ENCODE data around the gene ATP8A2. TPM values are rescaled to one million over a fixed set of nuclear protein-coding genes. Genes with fewer than 3 reads are reported as not detected.
A peak's percentile ranks its signal among the peaks of the same experiment; 100 is the strongest.

ATP8A2 gene
- total and polyA plus RNA-seq, 10 of the 15 experiments (the other 5 are each of a cell fraction or from before 2014, with no cell fraction given), result 0.01 to 0.04 (median 0.04) TPM; not detected in 7

DNA sequence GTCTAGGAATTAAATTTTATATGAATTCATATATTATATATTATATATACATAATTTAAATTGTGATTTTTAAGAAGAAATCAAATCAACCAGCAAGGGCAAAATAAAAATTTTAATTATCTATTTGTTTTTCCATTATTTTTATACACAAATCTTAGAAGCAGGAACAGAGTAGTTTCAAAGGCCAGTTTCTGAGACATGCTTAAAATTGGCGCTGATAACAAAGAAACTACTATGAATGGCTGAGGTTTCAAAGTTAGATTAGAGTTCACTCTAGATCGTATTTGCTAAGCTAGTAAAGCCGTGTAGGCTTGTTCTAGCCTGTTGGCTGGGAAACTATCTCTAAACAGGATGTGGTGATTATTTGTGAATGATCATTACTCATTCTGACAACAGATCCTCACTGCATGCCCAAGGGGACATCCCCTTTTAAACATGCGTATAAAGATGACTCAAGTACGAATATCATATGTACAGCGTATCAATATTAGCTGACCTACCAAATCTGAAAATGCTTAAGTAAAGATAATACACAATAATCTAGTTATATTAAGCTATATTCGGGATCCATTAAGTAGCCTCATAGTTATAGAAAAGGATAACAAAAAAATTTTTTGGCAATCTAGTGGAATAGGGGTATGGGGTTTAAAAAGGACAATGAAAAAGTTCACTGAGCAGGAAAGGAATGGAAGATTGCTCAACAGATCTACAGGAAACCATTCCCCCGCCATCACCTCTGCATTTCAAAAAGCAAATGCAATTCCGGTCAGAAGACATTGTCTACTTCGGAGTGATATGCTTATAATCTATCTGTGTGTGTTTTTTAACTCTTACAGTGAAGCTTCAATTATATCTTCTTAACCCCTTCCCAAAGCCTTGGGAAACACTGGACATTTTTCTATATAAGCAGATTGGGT, 529.9 kb downstream of the ATP8A2 start (continued):
- TF ChIP-seq, protein P1, sequence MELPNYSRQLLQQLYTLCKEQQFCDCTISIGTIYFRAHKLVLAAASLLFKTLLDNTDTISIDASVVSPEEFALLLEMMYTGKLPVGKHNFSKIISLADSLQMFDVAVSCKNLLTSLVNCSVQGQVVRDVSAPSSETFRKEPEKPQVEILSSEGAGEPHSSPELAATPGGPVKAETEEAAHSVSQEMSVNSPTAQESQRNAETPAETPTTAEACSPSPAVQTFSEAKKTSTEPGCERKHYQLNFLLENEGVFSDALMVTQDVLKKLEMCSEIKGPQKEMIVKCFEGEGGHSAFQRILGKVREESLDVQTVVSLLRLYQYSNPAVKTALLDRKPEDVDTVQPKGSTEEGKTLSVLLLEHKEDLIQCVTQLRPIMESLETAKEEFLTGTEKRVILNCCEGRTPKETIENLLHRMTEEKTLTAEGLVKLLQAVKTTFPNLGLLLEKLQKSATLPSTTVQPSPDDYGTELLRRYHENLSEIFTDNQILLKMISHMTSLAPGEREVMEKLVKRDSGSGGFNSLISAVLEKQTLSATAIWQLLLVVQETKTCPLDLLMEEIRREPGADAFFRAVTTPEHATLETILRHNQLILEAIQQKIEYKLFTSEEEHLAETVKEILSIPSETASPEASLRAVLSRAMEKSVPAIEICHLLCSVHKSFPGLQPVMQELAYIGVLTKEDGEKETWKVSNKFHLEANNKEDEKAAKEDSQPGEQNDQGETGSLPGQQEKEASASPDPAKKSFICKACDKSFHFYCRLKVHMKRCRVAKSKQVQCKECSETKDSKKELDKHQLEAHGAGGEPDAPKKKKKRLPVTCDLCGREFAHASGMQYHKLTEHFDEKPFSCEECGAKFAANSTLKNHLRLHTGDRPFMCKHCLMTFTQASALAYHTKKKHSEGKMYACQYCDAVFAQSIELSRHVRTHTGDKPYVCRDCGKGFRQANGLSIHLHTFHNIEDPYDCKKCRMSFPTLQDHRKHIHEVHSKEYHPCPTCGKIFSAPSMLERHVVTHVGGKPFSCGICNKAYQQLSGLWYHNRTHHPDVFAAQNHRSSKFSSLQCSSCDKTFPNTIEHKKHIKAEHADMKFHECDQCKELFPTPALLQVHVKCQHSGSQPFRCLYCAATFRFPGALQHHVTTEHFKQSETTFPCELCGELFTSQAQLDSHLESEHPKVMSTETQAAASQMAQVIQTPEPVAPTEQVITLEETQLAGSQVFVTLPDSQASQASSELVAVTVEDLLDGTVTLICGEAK (IDR thresholded peaks at IDR 0.05; ENCODE audit: borderline replicate concordance), result no peak
- no peak for TF ChIP-seq MTA3 (IDR thresholded peaks at IDR 0.05; ENCODE audit: borderline replicate concordance, low read length)
- TF ChIP-seq, protein P2, sequence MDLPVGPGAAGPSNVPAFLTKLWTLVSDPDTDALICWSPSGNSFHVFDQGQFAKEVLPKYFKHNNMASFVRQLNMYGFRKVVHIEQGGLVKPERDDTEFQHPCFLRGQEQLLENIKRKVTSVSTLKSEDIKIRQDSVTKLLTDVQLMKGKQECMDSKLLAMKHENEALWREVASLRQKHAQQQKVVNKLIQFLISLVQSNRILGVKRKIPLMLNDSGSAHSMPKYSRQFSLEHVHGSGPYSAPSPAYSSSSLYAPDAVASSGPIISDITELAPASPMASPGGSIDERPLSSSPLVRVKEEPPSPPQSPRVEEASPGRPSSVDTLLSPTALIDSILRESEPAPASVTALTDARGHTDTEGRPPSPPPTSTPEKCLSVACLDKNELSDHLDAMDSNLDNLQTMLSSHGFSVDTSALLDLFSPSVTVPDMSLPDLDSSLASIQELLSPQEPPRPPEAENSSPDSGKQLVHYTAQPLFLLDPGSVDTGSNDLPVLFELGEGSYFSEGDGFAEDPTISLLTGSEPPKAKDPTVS (IDR thresholded peaks at IDR 0.05; ENCODE audit: low read depth, low read length), result no peak
- TF ChIP-seq ZNF24 (IDR thresholded peaks at IDR 0.05), result no peak

DNA sequence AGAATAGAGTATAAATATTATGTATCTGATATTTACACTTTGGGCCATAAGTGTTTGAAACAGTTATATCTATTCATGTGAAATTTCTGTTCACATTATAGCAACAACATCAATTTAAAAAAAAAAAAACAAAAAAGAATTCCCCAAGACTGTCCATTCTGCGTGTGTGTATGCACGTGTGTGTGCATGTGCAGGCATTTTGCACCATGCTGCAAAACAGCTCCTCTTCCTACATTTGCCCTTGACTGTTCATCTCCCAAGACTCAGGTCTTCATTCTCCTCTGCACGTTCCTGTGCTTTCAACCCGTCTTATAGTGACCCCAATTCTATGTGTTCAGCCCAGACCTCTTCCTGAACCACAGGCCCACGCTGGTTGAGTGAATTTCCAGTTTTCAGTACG, 530.7 kb downstream of the ATP8A2 start:
- FAIRE-seq, result peak; percentile 18

More for the DNA sequence above, 530.7 kb downstream of the ATP8A2 start:
- RAD21 ChIA-PET (ENCODE audit: unreplicated experiment), result no interaction called here
- H3K27ac ChIP-seq (ENCODE audit: control insufficient read depth, insufficient read depth), result no peak overlapping the region
- peak; percentile 17 for ATAC-seq
- no peaks in the 10 kb centered on the region for H3K36me3 ChIP-seq (ENCODE audit: control insufficient read depth in 2 of 2, insufficient read depth in 2 of 2, low read length in 1 of 2)
- in situ Hi-C loops (cut with MboI), result no loop called here
- POLR2A ChIA-PET, result no interaction called here
- CTCF ChIA-PET, result interaction anchor here (0.6 kb wide), 1 partner anchor 121 kb away, joined by 3 read pairs; no protein-coding TSS in a partner anchor
- H3K9me3 ChIP-seq (replicated peaks; ENCODE audit: control insufficient read depth, insufficient read depth, low read length), result peaks cover 4% of the 10 kb centered on the region; the same call in 2 of the 3 replicates
- no peaks in the 10 kb centered on the region for H4K20me1 ChIP-seq (ENCODE audit: control insufficient read depth, insufficient read depth)
- SMC1A ChIA-PET (ENCODE audit: uncharacterized antibody, unreplicated experiment), result no interaction called here
- WGBS (ENCODE audit: insufficient coverage, insufficient replicate concordance, low lambda C conversion rate, missing lambda C conversion rate), result 19% methylated on average over 6 of the region's 6 CpGs
- BruUV-seq (replicated peaks), result no TSS peak
- H3K27me3 ChIP-seq (replicated peaks in 1 of 2; ENCODE audit: control insufficient read depth in 2 of 2, insufficient read depth in 2 of 2, low read length in 1 of 2), result no peaks in the 10 kb centered on the region
- no peak overlapping the region for H3K9ac ChIP-seq (ENCODE audit: control insufficient read depth, insufficient read depth, low read length)
- H3K79me2 ChIP-seq (ENCODE audit: control insufficient read depth, insufficient read depth, low read length), result no peaks in the 10 kb centered on the region
- TF ChIP-seq CHD2 (IDR thresholded peaks at IDR 0.05; ENCODE audit: borderline replicate concordance, low read depth, low read length) (no peak), SP1 (IDR thresholded peaks at IDR 0.05; ENCODE audit: low read depth, low read length) (no peak), SREBF2 (IDR thresholded peaks at IDR 0.05; ENCODE audit: low read length) (no peak), ZBED1 (IDR thresholded peaks at IDR 0.05; ENCODE audit: borderline replicate concordance) (no peak), RUNX3 (IDR thresholded peaks at IDR 0.05; ENCODE audit: low read length) (no peak), MXI1 (IDR thresholded peaks at IDR 0.05; ENCODE audit: low read depth, low read length) (no peak), NFIC (IDR thresholded peaks at IDR 0.05; ENCODE audit: low read depth, low read length) (no peak), KAT2A (conservative IDR thresholded peaks at IDR 0.05; ENCODE audit: control insufficient read depth, low read depth, low read length) (no peak)
- TF ChIP-seq, protein P3, sequence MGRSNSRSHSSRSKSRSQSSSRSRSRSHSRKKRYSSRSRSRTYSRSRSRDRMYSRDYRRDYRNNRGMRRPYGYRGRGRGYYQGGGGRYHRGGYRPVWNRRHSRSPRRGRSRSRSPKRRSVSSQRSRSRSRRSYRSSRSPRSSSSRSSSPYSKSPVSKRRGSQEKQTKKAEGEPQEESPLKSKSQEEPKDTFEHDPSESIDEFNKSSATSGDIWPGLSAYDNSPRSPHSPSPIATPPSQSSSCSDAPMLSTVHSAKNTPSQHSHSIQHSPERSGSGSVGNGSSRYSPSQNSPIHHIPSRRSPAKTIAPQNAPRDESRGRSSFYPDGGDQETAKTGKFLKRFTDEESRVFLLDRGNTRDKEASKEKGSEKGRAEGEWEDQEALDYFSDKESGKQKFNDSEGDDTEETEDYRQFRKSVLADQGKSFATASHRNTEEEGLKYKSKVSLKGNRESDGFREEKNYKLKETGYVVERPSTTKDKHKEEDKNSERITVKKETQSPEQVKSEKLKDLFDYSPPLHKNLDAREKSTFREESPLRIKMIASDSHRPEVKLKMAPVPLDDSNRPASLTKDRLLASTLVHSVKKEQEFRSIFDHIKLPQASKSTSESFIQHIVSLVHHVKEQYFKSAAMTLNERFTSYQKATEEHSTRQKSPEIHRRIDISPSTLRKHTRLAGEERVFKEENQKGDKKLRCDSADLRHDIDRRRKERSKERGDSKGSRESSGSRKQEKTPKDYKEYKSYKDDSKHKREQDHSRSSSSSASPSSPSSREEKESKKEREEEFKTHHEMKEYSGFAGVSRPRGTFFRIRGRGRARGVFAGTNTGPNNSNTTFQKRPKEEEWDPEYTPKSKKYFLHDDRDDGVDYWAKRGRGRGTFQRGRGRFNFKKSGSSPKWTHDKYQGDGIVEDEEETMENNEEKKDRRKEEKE (IDR thresholded peaks at IDR 0.05), result no peak
- intact Hi-C loops (cut with micrococcal nuclease; ENCODE audit: unreplicated experiment), result no loop called here
- H3K4me3 ChIP-seq, result no peak overlapping the region
- no peak for DNase-seq (ENCODE audit: low read depth, low spot score)
- no peak overlapping the region for H2AFZ ChIP-seq (ENCODE audit: control insufficient read depth, low read depth, low read length)
- H3K4me1 ChIP-seq (ENCODE audit: control insufficient read depth, insufficient read depth, low read length), result peaks cover 12% of the 10 kb centered on the region
- H3K4me2 ChIP-seq (ENCODE audit: control insufficient read depth, insufficient read depth), result peak overlapping the region; percentile 64

Data from GM12878 (cell line).